Stimulated activated CD4-positive, alpha-beta T cell treated with anti-CD3 and anti-CD28 coated beads, Interleukin-1b, Interleukin-23, amount 100 ng/mL, for 1 hour (primary cell): ENCODE data around the gene ATXN1.
"Not testable (repeated sequence)": the region's sequence is repeated elsewhere in the genome, so short reads cannot be mapped to it uniquely, and the experiment has no call there.

Experiments used
- DNase-seq, 2 donors: peaks; one replicate each; pipeline ENCODE4 v3.0.0-alpha.2; 2020; ENCODE audit warnings: low read depth in 2 of 2

Gene ATXN1

DNA sequence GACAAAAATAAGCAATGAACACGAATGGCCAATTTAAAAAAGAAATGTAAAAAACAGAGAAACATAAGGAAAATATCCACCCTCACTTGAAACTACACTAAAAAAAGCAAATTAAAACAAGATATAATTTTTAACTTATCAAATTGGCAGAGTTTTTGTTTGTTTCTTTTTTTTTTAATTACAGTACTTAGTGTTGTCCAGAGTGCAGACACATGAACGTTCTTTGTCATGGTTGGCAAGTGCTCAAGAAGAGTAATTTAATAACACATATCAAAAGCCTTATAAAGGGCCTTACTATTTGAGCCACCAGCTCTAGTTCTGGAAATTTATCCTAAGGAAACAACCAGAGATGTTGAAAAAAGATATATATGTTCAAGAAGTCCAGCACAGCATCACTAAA is 142.3 kb downstream of the ATXN1 start:
- DNase-seq = no peak

DNA sequence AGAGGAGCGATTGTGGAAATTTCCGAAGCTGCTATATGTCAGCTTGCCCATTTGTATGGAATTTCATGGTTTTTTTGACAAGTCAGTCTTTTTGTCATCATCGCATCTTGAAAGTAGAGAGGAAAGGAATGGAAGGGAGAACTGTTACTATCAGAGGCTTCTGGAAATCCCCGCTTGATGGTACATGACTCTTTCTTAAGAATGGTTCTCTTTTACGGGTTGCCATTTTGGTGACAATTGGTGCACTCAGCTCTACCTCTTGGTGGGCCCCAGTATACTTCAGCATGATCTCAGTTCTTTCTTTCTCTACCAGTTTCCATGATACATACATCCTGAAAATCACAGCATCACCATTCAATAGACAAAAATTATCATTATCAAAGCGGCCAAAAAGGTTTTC is 146.0 kb downstream of the ATXN1 start:
- not testable (repeated sequence) for DNase-seq

DNA sequence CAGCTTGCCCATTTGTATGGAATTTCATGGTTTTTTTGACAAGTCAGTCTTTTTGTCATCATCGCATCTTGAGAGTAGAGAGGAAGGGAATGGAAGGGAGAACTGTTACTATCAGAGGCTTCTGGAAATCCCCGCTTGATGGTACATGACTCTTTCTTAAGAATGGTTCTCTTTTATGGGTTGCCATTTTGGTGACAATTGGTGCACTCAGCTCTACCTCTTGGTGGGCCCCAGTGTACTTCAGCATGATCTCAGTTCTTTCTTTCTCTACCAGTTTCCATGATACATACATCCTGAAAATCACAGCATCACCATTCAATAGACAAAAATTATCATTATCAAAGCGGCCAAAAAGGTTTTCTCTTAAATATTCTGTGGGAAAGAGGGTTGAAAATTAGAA is 147.1 kb downstream of the ATXN1 start:
- not testable (repeated sequence) for DNase-seq

DNA sequence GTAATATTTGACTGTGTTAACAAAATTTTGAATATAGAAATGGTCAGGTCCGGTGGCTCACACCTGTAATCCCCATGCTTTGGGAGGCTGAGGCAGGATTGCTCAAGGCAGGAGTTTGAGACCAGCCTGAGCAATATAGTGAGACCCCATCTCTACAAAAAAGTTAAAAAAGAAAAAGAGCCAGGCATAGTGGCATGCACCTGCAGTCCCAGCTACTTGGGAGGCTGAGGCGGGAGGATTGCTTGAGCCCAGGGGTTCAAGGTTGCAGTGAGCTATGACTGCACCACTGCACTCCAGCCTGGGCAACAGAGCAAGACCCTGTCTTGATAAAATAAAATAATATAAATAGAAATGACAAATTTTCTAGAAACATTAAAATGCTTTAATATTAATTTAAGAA is 147.8 kb downstream of the ATXN1 start:
- not testable (repeated sequence) for DNase-seq

DNA sequence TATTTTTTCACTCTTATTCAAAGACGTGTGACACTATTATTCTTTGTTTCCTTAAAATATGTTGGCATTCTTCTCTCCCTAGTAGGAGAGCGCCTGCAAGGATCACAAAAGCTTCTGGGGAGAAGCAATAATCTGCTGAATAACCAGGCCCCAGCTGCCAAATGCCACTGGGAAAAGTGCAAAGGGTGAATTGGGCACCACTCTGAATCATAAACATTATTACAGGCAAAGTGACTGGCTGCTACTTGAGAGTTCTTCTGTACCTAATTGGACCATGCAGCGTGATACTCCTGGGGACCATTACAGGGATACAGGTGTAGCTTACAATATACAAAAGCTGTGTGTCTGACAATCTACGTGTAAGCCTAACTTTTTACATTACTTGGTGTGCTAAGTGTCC is 152.8 kb downstream of the ATXN1 start:
- DNase-seq = no peak

DNA sequence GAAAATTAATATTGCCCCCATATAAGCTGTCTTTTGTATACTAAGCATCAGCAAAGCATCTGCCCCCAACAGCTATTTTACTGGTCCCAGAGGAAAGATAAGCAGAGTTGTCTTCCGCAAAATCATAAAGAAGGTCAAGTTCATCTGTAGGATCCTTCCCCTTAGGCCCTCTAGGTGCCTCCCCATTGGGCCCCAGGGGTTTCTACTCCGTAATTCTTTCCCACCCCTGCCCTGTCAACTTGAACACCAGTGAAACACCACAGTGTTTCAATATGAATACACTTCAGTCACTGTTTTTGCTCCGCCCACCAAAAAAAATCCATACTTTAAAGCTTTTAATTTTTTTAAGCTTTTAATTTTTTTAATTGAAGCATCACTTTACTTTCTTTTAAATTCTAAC is 159.2 kb downstream of the ATXN1 start:
- DNase-seq = no peak

DNA sequence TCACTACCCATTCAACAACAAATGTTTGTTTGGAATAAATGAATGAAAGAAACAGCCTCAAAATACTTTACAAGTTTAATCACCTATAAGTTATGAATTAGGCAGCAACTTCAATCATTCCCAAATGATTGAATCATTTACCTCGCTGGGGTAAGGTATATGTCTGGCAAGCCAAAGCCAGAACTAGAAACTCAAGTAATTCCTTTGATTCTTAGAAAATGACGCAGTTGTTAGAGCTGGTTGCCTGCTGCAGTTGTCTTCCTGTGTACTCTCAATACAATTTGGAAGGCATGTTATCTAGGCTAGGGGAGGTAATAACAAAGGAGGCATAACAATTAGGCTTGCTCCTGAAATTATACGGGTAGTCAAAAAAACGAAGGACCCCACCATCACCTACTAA is 160.6 kb downstream of the ATXN1 start:
- no peak for DNase-seq

DNA sequence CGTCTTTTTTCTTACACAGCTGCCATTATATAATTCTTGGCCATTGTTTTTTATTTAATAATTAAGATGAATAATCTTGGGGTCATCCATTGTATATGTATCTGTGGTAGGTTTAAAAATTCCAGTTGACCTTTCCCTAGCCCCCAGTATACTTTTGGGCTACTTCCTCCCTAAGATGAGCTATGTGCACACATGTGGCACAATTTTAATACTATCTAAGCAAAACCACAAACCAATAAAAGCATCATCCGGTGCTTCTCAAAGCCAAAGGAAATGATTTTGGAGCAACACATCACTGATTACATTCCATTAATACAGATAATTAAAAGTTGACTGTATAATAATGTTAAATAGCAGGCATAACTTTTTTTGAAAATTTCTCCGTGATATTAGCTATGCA is 161.2 kb downstream of the ATXN1 start:
- no peak for DNase-seq

DNA sequence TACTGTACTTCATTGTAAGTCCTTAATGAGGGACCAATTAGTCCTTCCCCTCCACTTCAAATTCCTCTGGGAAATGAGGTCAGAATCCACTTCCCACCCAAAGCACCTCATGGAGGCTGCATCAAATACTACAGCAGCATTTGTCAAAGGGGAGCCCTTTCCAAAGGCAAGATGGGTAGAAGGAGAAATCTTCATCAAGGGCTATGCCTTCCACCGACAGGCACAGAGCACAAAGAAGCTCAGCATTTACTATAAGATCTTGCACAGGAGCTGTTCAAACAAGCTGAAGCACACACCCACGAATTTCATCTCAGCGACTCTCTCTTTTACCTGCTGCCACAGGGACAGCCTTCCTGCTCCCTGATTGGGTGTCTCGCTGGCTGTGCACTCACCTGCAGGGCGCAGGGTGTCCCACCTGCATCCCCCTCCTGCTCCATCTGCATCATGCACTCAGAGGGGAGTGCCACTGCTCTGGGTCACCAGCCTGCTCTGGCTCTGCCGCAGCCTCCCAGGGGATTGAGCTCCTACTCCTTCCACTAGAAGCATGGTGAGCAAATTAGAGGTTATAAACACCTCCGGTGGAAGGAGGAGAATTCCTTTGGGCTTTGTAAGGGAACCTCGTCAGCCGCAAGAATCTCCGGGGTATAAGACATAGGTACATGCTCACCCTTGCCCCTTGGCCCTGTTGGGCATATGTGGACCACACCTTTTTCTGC is 164.5 kb downstream of the ATXN1 start:
- no peak for DNase-seq

DNA sequence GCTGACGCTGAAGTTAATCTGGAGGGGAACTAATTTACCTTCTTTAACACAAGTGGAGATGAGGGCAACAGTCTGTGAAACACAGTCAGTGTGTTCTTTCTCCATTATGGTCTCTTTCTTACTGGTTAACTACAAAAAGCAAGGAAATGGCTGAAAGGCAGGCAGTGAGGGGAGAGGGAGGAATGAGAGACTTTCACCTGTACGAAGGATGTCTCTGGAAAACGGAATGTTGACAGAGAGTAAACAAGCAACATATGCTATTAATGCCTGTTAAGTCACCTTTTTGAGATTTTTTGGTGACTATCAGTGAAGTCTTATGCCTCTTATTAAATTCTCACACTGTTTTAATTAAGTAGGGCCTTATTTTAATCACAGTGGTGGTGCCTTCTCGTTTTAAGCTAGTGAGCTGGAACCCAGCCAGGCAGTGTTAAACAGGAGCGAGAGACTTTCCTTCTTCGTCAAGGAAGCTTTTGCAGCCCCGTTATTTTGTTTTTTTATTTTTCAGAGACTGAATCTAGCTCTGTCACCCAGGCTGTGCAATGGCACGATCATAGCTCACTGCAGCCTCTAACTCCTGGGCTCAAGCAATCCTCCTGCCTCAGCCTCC is 165.6 kb downstream of the ATXN1 start:
- no peak for DNase-seq

DNA sequence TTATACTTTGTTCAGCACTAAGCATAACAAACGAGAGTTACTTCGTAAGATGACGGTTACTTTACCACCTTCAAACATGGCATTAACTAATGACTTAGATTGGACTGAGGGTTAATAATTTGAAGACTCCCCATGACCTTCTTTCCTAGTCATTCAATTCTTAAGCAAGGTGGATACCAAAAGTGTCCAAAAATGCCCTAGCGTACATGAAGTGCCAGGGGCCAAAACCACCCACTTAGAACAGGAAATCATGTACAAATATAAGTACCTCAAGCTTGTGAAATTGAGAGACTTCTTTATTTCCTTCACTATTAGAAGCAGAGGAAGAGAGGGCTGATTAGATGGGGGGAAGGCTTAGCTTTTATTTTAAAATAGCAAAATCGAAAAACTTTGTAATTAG is 166.4 kb downstream of the ATXN1 start:
- DNase-seq = no peak

DNA sequence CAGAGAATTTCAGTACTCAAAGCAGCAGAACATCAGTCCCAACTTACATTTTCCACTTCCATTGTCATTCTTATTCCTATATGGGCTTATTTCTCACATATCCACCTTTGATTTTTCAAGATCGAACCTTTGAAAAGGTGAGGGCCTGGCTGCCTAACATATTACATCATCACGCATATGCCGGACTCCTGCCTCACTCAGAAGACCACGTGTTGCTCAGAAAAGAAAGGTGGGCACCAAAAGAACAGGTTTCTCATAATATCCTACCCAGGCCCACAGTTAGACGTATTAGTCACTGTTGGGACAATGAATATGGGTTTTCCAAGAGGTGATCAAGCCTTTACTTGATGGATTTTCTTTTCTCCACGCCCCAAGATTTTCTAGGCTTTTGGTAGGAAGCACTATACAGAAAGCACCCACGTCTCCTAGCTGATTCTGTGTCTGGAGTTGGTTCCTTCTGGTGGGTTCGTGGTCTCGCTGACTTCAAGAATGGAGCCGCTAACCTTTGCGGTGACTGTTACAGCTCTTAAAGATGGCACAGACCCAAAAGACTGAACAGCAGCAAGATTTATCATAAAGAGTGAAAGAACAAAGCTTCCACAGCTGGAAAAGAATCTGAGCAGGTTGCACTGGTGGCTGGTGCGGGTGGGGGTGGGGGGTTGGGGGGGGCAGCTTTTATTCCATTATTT is 168.9 kb downstream of the ATXN1 start:
- DNase-seq = no peak

DNA sequence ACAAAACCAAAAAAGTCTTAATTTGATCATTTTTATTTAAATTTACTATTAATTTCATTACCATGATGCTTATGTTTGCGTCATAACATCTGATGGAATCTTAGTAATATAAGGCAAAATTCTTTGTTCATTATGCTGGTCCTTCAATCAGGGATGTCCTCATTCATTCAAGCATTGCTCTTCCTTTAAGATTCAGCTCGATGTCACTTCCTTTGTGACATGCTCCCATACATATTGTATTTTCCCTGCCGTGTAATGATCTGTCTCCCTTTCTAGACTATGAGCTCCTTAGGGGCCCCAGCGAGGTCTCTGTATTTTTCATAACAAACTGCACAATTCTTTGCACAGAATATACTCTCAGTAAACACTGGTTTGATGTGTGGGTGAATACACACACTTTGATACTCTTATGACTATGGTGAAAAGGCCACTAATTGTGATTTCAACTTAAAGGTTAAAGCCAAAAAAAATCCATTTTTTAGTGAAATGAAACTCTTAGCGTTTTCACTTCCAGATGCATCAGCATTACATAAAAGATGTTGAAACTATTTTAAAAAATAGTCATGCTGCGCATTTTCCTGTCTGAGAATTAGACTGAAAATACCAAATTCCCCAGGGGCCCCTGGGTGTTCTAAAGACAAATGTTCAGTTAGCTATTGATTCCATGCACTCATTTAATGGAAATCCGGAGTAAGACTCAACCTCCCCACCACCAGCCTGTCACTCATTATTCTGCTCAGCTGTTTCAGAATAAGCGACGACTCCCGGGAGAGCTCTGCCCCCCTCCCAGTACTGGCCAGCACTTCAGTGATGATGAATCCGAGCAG is 169.7 kb downstream of the ATXN1 start:
- DNase-seq = no peak

DNA sequence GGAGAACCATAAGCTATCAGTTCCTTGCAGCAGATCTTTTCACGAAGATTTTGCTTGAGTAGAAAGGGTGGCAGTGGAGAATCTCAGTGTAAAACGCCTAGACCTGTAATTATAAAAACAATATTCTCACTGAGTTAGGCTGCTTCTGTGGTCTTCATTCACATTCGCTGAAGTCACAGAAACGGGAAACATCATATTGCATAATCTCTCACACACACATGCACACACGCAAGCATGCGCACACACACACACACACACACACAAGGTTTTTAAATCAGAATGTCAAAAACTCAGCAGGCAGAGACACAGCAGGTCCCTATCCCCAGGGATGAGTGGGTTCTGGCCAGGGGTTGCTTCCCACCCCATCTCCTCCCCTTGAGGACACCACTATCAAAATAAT is 175.5 kb downstream of the ATXN1 start:
- no peak for DNase-seq

DNA sequence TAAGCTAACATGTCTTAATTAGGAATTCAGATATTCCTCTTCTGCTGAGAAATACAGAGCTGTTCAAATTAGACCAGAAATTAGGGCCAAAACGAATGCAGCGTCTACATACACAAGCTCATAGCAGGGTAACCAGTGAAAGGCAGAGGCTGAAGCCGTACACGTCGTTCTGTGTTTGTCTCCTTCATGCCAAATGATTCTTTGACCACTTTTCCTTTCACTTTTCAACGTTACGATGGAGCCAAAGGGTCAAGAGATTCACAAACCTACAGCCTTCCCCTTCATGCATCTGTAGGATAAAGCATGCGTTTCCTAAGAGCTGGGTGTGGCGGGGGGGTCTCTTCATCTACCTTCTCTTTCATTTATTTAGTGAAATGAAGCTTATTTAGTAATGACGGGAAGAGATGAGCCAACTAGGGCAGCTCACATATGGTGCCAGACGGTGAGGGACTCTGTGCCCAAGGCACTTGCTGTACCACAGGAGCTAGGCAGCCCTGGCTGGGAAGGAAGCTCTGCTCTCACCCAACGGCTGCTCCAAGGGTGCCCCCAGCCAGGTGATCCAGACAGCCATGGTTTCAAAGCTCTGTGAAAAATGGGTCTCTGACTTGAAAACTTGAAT is 178.0 kb downstream of the ATXN1 start:
- DNase-seq = no peak

DNA sequence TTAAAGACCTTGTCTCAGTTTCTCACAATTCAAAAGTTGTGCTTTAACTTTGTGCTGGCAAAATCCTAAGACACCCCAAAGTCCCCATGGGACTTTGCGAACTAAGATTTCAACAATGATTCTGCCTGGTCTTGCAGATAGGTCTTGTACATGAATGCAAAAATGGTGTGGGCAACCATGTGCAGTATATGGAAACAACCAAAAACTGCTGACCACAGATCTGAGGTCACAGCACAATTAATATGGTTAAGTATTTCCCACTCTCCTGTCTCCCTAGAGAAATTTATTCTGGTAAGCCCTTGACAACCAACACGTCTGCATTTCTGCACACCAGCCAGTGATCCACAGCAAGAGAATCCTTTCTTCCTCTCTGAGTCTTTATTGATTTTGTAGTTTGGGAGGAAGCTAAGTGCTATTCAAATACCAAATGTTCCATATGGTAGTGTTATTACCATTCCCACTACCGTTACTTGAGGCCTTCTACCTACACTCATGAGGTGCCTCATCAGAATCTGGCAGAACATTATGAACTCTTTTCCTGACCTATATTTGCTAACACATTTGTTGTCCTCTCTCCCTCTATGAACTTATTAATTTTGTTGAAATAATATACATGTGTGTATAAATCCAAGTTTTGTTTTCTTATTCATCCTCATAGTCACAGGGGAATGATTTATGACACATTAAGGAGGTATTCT is 178.7 kb downstream of the ATXN1 start:
- DNase-seq = no peak

DNA sequence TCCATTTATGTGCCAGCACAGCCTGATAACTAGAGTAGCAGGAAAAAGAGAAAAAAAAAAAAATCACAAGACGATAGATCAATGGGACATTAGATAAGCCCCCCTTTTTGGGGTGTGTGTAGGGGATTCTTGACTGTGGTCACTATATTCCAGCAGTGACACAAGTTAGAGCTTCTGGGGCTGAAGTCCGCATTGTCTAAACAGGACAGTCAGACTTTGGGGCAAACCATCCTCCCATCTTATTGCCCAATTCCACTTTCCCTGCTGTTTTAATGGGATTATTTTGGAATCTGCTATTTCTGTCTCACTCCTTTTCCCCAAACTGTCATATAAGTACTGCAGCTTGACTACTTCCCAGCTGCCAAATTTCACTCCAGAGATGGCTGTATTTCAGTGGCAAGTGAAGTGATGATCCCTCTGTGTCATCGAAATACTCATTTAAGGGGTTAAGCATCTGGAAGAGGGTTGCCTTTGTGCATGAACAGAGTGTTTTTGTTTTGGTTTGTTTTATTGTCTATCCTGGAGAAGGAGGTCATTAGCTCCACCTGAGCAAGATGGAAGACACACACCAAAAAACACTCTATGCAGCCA is 182.5 kb downstream of the ATXN1 start:
- no peak for DNase-seq

DNA sequence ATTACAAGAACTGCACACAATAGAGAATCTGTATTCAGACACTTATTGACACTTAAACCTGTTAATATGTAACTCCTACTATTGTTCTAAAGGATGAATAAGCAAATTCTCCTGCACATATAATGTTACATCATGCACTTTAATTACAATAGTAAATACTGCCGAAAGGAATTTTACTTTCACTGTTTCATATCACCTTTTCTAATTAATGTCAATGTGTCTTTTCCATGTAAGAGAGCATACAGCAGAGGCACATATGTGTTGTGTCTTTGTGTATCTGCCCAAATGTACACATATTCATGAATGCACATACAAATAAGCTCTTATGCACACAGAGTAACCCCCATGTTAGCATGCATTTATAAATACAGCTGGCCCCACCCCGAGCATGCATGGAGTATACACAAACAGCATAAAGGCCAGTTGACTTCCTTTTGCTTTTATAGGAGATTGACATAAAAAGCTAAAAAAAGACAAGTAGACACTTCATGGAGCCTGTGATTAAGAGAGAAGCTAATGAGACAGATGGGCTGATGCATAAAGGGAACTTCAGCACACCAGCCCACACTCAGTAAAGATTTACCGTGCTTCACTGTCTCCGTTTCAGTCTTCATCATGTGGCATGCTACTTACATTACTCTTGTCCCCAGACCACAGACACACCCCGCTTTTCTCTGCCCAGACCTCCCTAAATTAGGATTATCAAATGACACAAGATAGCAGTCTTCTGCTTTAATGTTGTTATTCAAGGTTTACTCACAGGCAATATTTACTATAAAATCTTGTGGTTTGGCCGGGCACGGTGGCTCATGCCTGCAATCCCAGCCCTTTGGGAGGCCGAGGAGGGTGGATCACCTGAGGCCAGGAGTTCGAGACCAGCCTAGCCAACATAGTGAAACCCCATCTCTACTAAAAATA is 184.6 kb downstream of the ATXN1 start:
- DNase-seq = no peak

DNA sequence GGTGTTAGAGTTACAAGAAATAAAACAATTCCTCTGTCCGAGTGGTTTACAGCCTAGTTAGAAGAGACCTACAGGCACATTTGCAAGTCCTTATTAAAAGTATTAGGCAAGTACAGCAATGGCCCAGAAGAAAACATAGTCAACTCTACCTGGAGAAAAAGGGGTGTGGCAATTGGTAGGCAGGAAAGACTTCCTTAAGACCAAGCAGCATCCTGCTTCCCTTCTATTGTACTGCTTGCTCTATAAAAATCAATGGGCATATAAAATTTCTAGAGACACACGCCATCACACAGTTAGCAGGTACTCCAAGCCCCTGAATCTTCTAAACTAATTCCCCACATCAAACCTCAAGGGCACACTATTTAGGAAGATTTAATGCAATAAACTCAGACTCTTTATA is 185.6 kb downstream of the ATXN1 start:
- no peak for DNase-seq

DNA sequence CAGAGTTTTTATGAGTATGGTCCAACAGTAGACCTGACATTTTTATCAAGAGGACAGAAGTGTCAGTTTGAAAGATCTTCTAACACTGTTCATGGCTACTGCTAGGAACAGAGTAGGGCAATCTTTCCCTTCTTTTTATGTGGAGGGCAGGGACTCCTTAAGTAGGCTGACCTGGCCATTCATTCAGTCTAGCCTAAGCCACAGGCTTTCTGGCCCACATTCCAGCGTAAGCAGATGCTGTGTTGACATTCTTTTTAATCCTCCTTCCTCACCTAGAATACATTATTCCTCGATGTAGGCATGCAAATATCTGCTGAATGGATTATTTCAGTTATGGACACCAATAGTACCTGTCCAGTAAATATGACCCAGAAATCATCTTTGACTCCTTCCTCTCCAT is 188.3 kb downstream of the ATXN1 start:
- DNase-seq = no peak
